ENCODE data around the gene PSPH.

The PSPH gene

DNA sequence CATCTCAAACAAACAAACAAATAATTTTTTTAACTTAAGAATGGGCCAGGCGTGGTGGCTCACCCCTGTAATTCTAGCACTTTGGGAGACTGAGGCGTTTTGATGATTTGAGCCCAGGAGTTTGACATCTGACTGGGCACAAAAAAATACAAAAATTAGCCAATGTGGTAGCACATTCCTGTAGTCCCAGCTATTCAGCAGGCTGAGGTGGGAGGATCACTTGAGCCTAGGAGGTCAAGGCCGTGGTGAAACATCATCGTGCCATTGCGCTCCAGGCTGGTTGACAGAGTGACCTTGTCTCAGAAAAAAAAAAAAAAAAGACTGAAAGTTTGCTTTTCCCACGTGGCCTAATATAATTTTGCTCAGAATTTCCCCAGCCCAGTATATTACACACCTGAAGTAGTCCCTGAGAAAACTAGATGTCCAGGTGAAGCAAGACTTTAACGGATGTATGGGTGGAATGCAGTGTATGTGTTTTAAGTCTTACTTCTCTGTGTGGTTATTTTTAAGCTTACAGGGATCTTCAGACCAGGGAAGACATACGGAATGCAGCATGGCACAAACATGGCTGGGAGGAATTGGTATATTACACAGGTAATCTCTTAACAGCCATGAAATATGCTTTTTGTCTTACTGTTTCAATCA lies 54.3 kb downstream of the PSPH start:
- DNase-seq, result no peak

DNA sequence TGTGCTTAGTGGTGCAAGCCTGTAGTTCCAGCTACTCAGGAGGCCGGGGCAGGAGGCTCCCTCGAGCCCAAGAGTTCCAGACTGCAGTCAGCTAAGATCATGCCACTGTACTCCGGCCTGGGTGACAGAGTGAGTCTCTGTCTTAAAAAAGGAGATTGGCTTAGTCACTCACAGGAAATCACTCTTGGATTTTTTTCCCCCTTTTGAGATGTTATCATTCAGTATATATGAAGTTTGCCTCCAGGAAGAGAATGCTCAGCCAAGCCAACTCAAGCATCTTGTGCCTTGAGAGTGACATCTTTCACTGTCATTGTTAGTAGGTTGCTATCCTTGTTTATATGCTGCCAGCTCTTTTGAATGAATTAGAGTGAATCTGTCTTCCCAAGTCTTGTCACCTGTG lies 58.9 kb downstream of the PSPH start:
- no peak for DNase-seq

GRCh38 chr7:55983537-55983936 lies 67.7 kb downstream of the PSPH start:
- no peak for DNase-seq

DNA sequence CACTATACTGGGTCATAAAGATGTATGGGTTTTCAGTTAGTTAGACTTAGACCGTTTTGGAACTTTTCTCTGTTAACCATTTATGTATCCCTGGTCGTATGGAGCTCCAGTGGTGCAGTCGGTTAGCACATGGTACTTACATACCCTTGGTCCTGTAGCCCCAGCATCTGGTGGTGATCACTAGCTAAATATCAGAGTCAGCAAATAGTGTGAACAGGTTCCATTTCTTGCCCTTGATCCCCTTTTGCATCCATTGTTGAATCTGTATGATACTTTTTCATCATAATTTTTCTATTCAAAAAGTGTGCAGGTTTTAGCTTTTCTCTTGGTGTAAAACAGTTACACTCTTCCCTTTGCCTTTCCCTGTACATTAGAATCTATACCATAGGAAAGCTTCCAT lies 71.0 kb downstream of the PSPH start:
- DNase-seq, result no peak

GRCh38 chr7:55977831-55978230 lies 73.4 kb downstream of the PSPH start:
- DNase-seq, result no peak

- DNase-seq, result no peak
These were observed 75.1 kb downstream of the PSPH start for GRCh38 chr7:55975988-55976633.

DNA sequence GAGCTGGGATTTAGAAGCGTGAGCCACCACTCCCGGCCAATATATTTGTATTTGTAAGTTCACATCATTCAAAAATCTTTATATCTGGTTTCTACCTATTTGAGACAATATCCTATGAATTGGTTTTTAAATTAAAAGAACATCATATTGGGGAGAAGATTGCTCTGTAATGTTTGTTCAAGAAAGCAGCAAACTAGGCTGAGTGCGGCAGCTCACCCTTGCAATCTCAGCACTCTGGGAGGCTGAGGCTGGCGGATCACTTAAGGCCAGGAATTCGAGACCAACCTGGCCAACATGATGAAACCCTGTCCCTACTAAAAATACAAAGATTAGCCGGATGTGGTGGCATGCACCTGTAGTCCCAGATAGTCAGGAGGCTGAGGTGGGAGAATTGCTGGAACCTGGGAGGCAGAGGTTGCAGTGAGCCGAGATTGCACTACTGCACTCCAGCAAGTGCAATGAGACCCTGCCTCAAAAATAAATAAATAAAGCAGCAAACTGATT lies 77.4 kb downstream of the PSPH start:
- no peak for DNase-seq

- no peak for DNase-seq
These were observed 80.3 kb downstream of the PSPH start for GRCh38 chr7:55970978-55971377.

DNA sequence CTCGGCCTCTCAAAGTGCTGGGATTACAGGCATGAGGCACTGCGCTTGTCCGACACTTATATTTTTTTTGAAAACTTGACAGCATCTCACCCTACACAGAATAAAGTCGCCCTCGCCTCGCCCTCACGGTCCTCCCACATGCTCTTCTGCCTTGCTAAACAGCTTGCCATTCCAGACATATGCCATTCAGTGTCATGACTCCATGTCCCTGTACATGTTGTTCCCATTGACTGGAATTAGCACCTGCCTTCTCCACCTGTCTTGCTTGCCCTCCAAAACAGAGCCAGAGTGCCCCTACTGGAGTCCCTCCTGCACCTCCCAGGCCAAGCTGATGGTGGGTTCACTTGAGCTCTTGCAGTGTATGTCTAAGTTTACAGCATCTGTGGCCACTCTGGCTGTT lies 80.7 kb downstream of the PSPH start:
- DNase-seq, result no peak

DNA sequence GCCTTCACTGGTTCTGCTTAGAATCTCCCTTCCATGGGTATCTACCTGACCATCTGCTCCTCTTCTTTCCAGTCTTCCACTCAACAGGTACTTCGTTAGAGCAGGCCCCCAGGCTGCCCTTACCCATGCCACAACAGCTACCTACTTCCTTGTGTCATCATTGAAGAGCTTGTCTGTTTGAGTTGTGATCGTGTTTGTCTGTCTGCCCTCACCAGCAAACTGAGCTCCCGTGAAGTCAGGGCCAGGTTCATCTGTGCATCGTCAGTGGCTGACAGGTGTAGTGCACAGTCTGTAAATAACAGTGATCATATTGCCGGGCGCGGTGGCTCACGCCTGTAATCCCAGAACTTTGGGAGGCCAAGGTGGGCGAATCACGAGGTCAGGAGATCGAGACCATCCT lies 81.9 kb downstream of the PSPH start:
- DNase-seq, result no peak

- no peak for DNase-seq
These were observed 84.4 kb downstream of the PSPH start for GRCh38 chr7:55966851-55967250.

DNA sequence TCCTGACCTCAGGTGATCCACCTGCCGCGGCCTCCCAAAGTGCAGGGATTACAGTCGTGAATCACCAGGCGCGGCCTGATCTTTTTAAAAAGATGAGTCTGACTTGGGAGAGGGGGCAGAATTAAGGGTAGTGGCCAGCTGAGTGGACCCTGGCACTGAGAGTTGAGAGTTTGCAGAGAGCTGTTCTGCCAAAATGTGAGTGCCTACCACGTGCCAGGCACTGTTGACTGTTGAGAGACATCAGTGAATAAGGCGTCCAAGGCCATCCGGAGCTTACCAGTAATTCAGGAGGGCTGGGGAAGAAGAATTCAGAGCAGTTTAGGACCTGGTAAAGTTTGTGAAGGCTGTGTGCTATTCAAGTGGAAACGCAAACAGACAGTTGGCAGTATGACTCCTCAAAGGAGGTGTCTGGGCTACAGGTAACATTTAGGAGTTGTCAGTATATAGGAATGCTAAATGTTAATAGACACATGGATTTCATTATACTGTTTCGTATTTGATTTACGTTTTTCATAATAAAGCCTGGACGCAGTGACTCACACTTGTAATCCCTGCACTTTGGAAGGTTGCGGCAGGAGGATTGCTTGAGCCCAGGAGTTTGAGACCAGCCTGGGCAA lies 85.3 kb downstream of the PSPH start:
- DNase-seq, result peak in 1 of 2 donors; percentile 9

DNA sequence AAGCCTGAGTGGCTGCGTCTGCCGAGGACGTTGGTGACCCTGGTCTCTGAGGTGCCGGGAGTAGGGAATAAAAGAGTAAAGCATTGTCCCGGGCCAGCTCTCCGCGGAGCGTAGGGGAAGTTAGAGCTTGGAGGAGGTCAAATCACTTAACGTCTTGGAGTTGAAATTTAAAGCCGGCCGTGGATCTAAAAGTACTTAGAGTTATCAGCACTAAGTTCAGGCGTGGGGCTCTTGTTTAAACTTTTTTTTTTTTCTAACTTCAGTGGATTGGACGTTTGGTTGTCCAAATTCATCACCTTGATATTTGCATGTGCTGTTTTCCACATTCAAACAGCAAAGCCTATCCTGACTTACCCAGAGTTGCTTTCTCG lies 86.2 kb downstream of the PSPH start:
- DNase-seq, result peak in 1 of 2 donors; percentile 58

GRCh38 chr7:55964261-55965099 lies 86.8 kb downstream of the PSPH start, which contains the start of gene NIPSNAP2:
Gene NIPSNAP2, plus strand, starts transcription at chr7:55964585. Its CDS starts 25 bp downstream, at chr7:55964610.
- peak; percentile 72 to 75 for DNase-seq

DNA sequence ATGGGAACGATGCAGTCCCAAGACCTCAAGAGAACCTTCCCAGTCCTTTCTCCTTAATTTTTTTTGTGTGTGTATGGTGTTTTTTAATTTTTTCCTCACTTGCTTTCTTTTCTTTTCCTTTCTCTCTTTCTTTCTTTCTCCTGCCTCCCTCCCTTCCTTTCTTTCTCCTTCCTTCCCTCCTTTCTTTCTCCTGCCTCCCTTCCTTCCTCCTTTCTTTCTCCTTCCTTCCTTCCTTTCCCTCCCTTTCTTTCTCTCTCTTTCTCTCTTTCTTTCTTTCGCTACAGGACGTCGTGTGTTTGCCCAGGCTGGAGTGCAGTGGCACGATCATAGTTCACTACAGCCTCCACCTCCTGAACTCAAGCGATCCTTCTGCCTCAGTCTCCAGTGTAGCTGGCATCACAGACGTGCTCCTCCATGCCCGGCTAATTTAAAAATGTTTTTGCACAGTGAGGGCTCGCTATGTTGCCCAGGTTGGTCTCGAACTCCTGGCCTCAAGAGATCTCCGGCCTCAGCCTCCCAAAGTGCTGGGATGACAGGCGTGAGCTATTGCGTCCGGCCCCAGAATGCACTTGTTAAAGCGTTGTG lies 87.6 kb downstream of the PSPH start:
- DNase-seq, result no peak

- no peak for DNase-seq
These were observed 89.2 kb downstream of the PSPH start for GRCh38 chr7:55962014-55962413.
